NB4 (cell line): ENCODE measurements around the gene IRS1.

Experiments used
- DNase-seq: peaks from one replicate; pipeline ENCODE4 v3.0.0; 2010; ENCODE audit warnings: low read depth
- H3K4me3 ChIP-seq: one replicate; pipeline ENCODE4 v1.5.1; 2011; ENCODE audit warnings: mild to moderate bottlenecking, low read depth, low read length, moderate library complexity
- CTCF ChIP-seq: IDR thresholded peaks from one replicate; pipeline ENCODE4 v1.5.1; 2012; ENCODE audit warnings: low read depth, low read length
- MAX ChIP-seq: IDR thresholded peaks from 2 replicates; pipeline ENCODE4 v1.6.1; 2011; ENCODE audit warnings: low read depth, low read length
- MYC ChIP-seq: IDR thresholded peaks from 2 replicates; pipeline ENCODE4 v1.6.1; 2011; ENCODE audit warnings: low read depth, low read length
- POLR2A ChIP-seq: IDR thresholded peaks from 2 replicates; pipeline ENCODE4 v1.6.1; 2011; ENCODE audit warnings: mild to moderate bottlenecking; ENCODE audit not compliant: insufficient read length; ENCODE audit errors: extremely low read depth

IRS1 gene

GRCh38 chr2:226754821-226755604 lies 44.6 kb downstream of the IRS1 start:
- H3K4me3 ChIP-seq = no peak overlapping the region
- no peak for DNase-seq
- TF ChIP-seq MYC = no peak
- TF ChIP-seq POLR2A = no peak
- TF ChIP-seq MAX = no peak
- no peak for TF ChIP-seq CTCF

GRCh38 chr2:226752887-226753286 lies 46.7 kb downstream of the IRS1 start:
- TF ChIP-seq CTCF (no peak), MAX (no peak), MYC (no peak), POLR2A (no peak)
- DNase-seq = no peak
- H3K4me3 ChIP-seq = no peak overlapping the region

- no peak for DNase-seq
- H3K4me3 ChIP-seq = no peak overlapping the region
- TF ChIP-seq MYC (no peak), MAX (no peak), CTCF (no peak)
These were observed 52.3 kb downstream of the IRS1 start for GRCh38 chr2:226747288-226747687.

GRCh38 chr2:226746196-226746800 lies 53.3 kb downstream of the IRS1 start:
- H3K4me3 ChIP-seq = no peak overlapping the region
- no peak for DNase-seq
- TF ChIP-seq CTCF = no peak
- no peak for TF ChIP-seq POLR2A
- TF ChIP-seq MAX = no peak
- TF ChIP-seq MYC = no peak

- DNase-seq = no peak
These were observed 55.7 kb downstream of the IRS1 start for GRCh38 chr2:226743915-226744314.

More at GRCh38 chr2:226743915-226744314, 55.7 kb downstream of the IRS1 start:
- H3K4me3 ChIP-seq = no peak overlapping the region
- TF ChIP-seq CTCF (no peak), POLR2A (no peak), MYC (no peak), MAX (no peak)
